Measurements from ENCODE around the gene GDPD1.
"Not testable (repeated sequence)": the region's sequence is repeated elsewhere in the genome, so short reads cannot be mapped to it uniquely, and the experiment has no call there.

Gene GDPD1

GRCh38 chr17:59254742-59255141 lies 34.4 kb downstream of the GDPD1 start:
- DNase-seq: no peak

GRCh38 chr17:59257101-59257500 lies 36.8 kb downstream of the GDPD1 start:
- DNase-seq: no peak

GRCh38 chr17:59260722-59261121 lies 40.4 kb downstream of the GDPD1 start:
- DNase-seq: no peak

- no peak for DNase-seq
Observed at GRCh38 chr17:59266745-59267144, 46.4 kb downstream of the GDPD1 start.

- no peak for DNase-seq
Observed at GRCh38 chr17:59267776-59268175, 47.5 kb downstream of the GDPD1 start.

GRCh38 chr17:59275618-59276017 lies 55.3 kb downstream of the GDPD1 start:
- DNase-seq: no peak

GRCh38 chr17:59277031-59277430 lies 56.7 kb downstream of the GDPD1 start:
- no peak for DNase-seq

GRCh38 chr17:59278406-59278805 lies 58.1 kb downstream of the GDPD1 start:
- no peak for DNase-seq

GRCh38 chr17:59284317-59284716 lies 64.0 kb downstream of the GDPD1 start:
- no peak for DNase-seq

- DNase-seq: no peak
Observed at GRCh38 chr17:59287452-59287851, 67.1 kb downstream of the GDPD1 start.

- DNase-seq: no peak
Observed at GRCh38 chr17:59287891-59288290, 67.6 kb downstream of the GDPD1 start.

GRCh38 chr17:59289981-59290301 lies 69.6 kb downstream of the GDPD1 start:
- DNase-seq: no peak

- DNase-seq: not testable (repeated sequence)
Observed at GRCh38 chr17:59290302-59290998, 70.1 kb downstream of the GDPD1 start.

- no peak for DNase-seq
Observed at GRCh38 chr17:59292174-59292523, 71.8 kb downstream of the GDPD1 start.

- DNase-seq: no peak
Observed at GRCh38 chr17:59296190-59296589, 75.9 kb downstream of the GDPD1 start.

GRCh38 chr17:59298521-59298920 lies 78.2 kb downstream of the GDPD1 start:
- no peak for DNase-seq

GRCh38 chr17:59299400-59300092 lies 79.2 kb downstream of the GDPD1 start:
- DNase-seq: no peak

- no peak for DNase-seq
Observed at GRCh38 chr17:59300941-59301340, 80.6 kb downstream of the GDPD1 start.

GRCh38 chr17:59304811-59305210 lies 84.5 kb downstream of the GDPD1 start:
- DNase-seq: no peak

- DNase-seq: no peak
Observed at GRCh38 chr17:59310263-59310920, 90.1 kb downstream of the GDPD1 start.

- peak; percentile 84 for DNase-seq
Observed at GRCh38 chr17:59311051-59311468, 90.7 kb downstream of the GDPD1 start.

- DNase-seq: not testable (repeated sequence)
Observed at GRCh38 chr17:59311521-59311920, 91.2 kb downstream of the GDPD1 start.

- DNase-seq: no peak
Observed at GRCh38 chr17:59315866-59316265, 95.6 kb downstream of the GDPD1 start.
